Measurements from ENCODE around the gene ATXN1L. TPM values are rescaled to one million over a fixed set of nuclear protein-coding genes. Genes with fewer than 3 reads are reported as not detected.
A peak's percentile ranks its signal among the peaks of the same experiment; 100 is the strongest.

Gene ATXN1L
- total and polyA plus RNA-seq, 12 donors, result 6.0 to 24.2 (median 18.0) TPM

GRCh38 chr16:71852561-71852960 is 6.8 kb downstream of the ATXN1L start:
- 96 to 97% methylated on average over 4 of the region's 4 CpGs for WGBS, 2 donors
- no peak overlapping the region for H3K4me3 ChIP-seq
- peaks cover 2 to 60% (median 20%) of the 10 kb centered on the region in 9 donors for H3K4me1 ChIP-seq
- DNase-seq, result no peak
- peaks cover 0 to 96% (median 29%) of the 10 kb centered on the region in 9 donors for H3K36me3 ChIP-seq
- H3K9me3 ChIP-seq, result no peaks in the 10 kb centered on the region
- no peak for TF ChIP-seq CTCF (IDR thresholded peaks at IDR 0.05)
- ATAC-seq, result no peak
- intact Hi-C loops (cut with DNase I), result loop anchor here in 1 of 10 donors (10.0 kb wide), 1 partner anchor 1322 kb away; no protein-coding TSS in a partner anchor
- H3K27ac ChIP-seq, result no peak overlapping the region
- H3K27me3 ChIP-seq, result no peaks in the 10 kb centered on the region

- DNase-seq (no peak), ATAC-seq (no peak)
- H3K27me3 ChIP-seq, result no peaks in the 10 kb centered on the region
- H3K4me1 ChIP-seq, result peaks cover 0 to 60% (median 18%) of the 10 kb centered on the region in 9 donors
- H3K4me3 ChIP-seq, result no peak overlapping the region
- no peaks in the 10 kb centered on the region for H3K9me3 ChIP-seq
- 66 to 71% methylated on average over 4 of the region's 4 CpGs for WGBS, 2 donors
- TF ChIP-seq CTCF (IDR thresholded peaks at IDR 0.05), result no peak
- H3K27ac ChIP-seq, result peak overlapping the region in 3 of 10 donors; percentile 65 to 79 (median 72)
- peaks cover 0 to 95% (median 29%) of the 10 kb centered on the region in 9 donors for H3K36me3 ChIP-seq
- intact Hi-C loops (cut with DNase I), result loop anchor here in 1 of 10 donors (10.0 kb wide), 1 partner anchor 1321 kb away; no protein-coding TSS in a partner anchor
These were observed 7.6 kb downstream of the ATXN1L start for GRCh38 chr16:71853413-71853812.

GRCh38 chr16:71854369-71854948 is 8.7 kb downstream of the ATXN1L start:
- peak overlapping the region in 8 of 10 donors; percentile 24 to 79 (median 59) for H3K27ac ChIP-seq
- H3K27me3 ChIP-seq, result no peaks in the 10 kb centered on the region
- H3K4me1 ChIP-seq, result peaks cover 0 to 63% (median 18%) of the 10 kb centered on the region in 9 donors
- no peak for DNase-seq
- peaks cover 0 to 94% (median 25%) of the 10 kb centered on the region in 9 donors for H3K36me3 ChIP-seq
- H3K9me3 ChIP-seq, result no peaks in the 10 kb centered on the region
- no peak for TF ChIP-seq CTCF (IDR thresholded peaks at IDR 0.05)
- ATAC-seq, result peak in 6 of 8 donors; percentile 46 to 68 (median 58)
- 62 to 68% methylated on average over 4 of the region's 4 CpGs for WGBS, 2 donors
- H3K4me3 ChIP-seq, result no peak overlapping the region
- intact Hi-C loops (cut with DNase I), result loop anchor here in 1 of 10 donors (10.0 kb wide), 1 partner anchor 1320 kb away; no protein-coding TSS in a partner anchor

- intact Hi-C loops (cut with DNase I), result loop anchor here in 1 of 10 donors (10.0 kb wide), 1 partner anchor 1319 kb away; no protein-coding TSS in a partner anchor
- Histone ChIP-seq H3K36me3 (peaks cover 0 to 94% (median 17%) of the 10 kb centered on the region in 9 donors), H3K4me3 (no peak overlapping the region), H3K9me3 (no peaks in the 10 kb centered on the region), H3K27me3 (no peaks in the 10 kb centered on the region), H3K4me1 (peaks cover 0 to 68% (median 18%) of the 10 kb centered on the region in 9 donors), H3K27ac (peak overlapping the region in 2 of 10 donors; percentile 36 to 79)
- WGBS, 2 donors, result 90% methylated on average over 5 of the region's 5 CpGs
- ATAC-seq (no peak), DNase-seq (no peak)
- TF ChIP-seq CTCF (IDR thresholded peaks at IDR 0.05), result no peak
These were observed 10.3 kb downstream of the ATXN1L start for GRCh38 chr16:71855937-71856662.

All from heart right ventricle (tissue), 16 donors.